NCI-H2029 treated with DMSO at 0.1 percent for 48 hours (cell line): ENCODE results near the gene ZNF407.

Experiments
- DNase-seq: peaks from one replicate; lab custom pipeline; 2025; lab: John Stamatoyannopoulos, UW

Gene ZNF407

GRCh38 chr18:74832381-74832780, 234.7 kb downstream of the ZNF407 start:
- no peak for DNase-seq

DNA sequence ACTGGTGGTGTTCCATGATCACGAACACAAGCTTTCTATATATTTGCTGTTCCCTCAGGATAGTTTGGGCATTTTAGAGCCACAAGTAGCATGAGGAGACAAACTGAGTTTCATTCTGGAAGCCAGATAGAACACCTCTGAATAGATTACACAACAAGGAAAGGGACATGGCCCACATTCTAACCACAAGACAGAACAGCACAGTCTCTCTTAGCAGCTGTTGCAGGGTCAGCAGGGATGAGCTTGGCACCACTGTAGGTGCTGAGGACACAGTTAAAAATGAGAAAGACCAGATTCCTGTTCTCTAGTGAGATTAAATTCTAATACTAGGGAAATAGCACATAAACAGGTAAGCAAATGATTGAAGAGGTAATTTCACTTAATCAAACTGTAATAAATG, 235.3 kb downstream of the ZNF407 start:
- DNase-seq, result no peak

DNA sequence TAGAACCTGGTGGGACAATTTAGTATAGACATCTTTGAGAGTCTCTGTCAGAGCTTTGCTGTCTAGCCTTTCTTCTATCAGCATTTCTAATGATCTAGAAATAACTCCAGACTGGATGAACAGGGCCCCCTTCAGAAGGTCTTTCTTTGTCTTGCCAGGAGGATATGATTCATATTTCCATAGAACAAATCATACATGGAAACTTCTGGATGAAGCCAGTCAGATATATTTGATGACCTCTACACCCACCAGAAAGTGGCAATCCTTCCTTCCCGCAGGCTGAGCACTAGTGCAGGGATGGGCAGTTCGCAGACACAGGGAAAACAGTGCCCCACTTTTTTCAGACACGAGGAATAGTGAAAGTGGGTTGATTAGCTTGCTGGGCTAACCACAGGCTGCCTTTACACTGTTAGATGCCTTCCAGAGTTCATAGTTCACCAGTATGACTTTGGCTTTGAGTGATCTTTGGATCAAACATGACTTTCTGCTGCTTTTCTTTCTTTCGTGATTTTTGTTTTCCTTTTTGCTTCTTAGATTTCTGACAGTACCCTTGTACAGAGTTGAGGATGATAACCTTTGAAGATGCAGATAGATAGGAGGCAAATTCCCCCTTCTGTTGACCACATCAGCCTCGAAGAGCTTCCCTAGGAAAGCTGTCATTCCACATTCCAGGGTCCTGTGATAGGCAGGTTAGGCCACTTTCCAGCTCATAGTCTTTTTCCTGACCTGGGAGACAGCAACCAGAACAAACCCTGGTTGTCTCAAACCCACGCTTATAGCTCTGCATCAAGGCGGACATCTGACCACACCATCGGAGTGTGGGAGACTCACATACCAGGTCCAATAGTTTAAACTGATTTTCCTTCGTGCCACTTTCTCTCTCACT, 237.0 kb downstream of the ZNF407 start:
- DNase-seq, result no peak

DNA sequence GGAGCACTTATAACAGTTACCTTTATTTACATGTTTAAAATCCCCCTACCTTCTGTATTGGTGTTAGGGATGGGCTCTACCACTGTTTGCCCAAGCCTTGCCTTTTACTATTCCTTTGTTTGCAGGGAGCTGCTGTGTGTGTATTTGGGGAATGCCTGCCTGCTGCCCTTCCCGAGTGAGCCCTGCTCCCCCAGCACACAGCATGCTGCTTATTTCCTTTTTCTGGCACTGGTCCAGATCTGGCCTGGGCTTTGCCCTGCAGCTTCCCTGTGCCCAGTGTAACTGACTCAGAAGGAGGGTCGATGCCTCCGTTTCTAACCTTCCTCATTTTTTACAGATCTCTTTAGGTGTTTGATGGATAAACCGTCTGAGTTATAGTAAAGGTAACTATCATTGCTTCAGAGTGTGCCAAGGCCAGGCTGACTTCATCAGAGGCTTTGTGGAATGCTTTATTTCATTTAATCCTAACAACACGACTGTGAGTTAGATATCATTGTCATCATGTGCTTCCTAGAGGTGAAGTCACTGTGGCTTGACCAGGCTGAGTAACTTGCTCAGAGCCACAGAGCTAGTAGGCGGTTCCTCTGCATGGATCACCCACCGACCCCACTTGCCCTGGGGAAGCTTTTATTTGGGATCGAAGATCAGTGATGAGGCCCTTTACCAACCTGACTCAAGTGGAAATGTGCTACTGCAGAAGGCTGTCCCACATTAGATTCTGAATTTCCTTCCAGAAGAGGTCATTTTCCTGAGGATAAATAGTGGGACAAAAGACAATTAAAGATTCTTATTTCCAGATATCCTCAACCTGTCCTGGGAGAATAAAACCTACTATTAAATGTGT, 238.8 kb downstream of the ZNF407 start:
- no peak for DNase-seq

DNA sequence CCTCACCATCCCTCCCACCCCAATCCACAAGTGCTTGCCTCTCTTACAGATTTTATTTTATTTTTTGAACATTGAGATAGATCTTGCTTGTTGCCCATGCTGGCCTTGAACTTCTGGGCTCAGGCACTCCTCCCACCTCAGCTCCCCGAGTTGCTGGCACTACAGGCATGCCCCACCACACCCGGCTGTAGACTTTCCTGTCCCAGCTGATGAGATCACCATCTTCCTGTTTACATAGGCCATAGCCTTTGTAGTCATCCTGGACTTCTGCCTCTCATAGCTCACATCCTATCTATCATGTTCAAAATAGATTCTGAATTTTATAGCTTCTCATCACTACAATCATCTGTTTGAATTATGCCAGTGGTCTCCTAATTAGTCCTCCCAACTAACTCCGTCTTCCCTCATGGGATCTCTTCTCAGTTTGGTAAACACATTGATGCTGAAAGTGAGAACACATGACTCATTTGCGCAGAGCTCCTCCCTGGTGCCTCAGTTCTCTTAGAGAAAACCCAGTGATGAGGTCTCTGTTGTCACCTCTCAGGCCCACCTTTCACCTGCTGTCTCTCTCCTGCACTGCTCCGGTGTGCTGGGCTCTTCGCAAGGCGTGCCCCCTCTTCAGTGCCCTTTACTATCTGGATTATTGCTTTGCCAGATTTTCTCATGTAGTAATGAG, 243.0 kb downstream of the ZNF407 start:
- DNase-seq, result no peak

GRCh38 chr18:74841248-74841647, 243.6 kb downstream of the ZNF407 start:
- DNase-seq, result no peak

- no peak for DNase-seq
These were observed 251.6 kb downstream of the ZNF407 start for GRCh38 chr18:74849301-74849700.

GRCh38 chr18:74856434-74856833, 258.8 kb downstream of the ZNF407 start:
- DNase-seq, result no peak

- no peak for DNase-seq
These were observed 259.3 kb downstream of the ZNF407 start for GRCh38 chr18:74856928-74857327.

DNA sequence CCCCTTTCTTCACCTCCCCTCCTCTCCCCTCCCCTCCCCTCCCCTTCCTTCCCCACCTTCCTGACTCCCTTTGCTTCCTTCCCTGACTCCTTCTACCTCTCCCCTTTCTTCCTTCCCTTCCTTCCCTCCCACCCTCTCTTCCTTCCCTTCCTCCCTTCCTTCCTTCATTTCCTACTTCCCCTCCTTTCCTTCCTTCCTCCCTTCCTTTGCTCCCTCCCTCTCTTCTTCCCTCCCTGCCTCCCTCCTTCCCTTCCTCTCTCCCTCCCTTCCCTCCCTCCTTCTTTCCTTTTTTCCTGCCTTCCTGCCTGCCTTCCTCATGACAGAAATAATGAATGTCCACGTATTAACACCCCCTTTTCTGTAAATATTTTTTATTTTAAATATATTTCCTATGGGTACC, 260.2 kb downstream of the ZNF407 start:
- DNase-seq, result no peak

- no peak for DNase-seq
These were observed 263.5 kb downstream of the ZNF407 start for GRCh38 chr18:74861154-74861553.

DNA sequence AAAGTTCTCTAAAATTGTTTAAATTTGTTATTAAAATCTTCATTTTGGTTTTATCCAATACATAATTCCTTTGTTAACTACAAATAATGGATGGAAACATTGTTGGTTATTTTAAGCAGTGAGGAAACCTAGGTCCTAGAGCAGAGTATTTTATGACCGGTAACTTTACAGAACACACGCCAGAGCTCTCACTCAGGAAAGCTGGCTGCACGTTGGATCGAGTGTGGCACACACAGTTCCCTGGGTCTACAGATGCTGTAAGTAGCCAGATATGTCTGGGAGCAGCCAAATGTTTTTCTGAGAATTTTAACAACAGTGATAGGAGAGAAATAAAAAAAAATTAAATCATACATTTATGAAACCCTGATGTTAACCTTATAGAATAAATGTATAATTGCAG, 264.4 kb downstream of the ZNF407 start:
- DNase-seq, result no peak

DNA sequence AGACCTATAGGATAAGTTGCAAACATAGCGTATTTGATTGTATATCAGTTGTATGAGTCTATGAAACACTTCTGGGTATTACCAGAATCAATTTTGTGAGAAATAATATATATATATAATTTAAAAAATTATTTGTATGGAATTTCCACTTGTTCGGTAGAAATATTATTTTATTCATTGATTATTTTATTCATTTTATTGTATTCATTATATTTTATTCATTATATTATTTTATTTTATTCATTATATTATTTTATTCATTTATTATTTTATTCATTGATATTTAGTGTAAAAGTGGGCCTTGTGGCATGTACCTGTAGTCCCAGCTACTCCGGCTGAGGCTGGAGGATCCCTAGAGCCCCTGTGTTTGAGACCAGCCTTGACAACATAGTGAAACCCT, 268.9 kb downstream of the ZNF407 start:
- DNase-seq, result no peak

DNA sequence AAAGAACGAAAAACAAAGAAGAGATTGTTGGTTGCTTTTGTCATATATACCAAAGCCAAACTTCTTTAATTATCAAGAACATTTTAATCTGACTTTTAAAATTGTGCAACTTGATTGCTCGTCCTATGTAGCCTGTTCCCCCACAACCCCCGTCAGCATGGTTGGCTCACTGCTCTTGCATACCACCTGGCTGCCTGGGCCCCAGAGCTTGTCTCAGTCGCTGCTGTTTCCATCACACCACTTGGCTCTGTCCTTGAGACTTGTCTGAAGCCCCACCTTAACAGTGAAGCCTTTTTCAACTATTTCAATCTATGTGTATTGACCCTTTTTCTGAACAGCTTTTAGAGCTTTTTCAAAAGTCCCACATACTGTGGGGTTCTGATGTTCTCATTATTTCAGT, 270.8 kb downstream of the ZNF407 start:
- DNase-seq, result no peak

DNA sequence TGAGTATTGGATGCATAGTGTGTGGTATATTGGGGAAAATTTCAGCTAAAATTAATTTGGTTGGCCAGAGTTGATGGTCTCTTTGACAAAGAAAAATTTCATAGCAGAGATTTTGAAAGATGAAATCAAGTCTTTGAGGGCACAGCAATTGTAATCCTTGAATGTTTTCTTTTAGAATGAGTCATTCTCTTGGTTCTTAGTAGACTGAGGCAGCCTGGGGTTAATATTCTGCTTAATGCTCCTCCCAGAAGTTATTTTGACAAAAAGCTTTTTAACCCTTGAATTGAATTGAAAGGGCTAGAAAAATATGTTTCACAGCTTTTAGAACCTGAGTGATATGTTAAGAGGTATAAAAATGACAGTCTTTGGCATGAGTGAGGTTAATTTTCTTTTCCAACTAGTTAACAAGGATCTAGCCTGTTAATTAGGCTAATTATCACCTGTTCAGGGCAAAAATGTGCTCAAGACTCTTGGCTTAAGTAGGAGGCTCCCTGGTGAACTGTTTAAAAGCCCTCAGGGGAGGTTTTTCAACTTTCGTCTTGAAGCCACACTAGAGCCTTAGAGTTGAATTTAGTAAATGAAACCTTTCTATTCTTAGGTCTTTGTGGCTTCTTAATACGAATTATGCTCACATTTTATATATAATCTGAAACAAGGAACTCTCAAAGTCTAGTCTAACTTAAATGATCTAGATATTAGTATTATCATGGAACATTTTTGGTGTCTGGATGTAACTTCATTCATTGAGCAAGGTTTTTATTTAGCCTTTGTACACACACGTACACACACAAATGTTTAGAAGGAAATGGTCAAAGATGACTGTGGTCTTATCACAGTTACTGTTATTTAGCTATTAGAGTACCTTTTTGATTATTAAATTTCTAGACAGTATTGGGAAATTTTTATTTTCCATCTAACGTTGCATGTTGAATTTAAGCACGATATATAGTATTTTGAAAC, 272.5 kb downstream of the ZNF407 start:
- no peak for DNase-seq

DNA sequence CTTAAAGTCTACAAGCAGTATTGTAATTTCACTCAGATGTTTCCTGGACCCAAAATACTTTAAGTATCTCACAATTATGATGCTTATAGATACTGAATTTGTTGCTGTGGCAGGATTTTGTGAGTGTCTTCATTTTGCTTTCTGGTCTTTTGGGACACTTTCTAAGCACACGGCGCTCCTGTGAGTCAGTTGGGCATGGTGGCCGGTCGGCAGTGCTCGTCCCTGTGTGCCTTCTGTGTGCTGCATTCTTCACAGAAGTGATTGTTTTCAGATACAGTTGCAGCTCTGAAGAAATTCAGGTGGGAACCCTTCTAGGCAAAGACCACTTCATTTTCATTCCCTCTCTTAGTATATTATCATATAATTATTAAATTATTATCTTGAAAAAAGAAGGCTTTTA, 273.3 kb downstream of the ZNF407 start:
- DNase-seq, result no peak

DNA sequence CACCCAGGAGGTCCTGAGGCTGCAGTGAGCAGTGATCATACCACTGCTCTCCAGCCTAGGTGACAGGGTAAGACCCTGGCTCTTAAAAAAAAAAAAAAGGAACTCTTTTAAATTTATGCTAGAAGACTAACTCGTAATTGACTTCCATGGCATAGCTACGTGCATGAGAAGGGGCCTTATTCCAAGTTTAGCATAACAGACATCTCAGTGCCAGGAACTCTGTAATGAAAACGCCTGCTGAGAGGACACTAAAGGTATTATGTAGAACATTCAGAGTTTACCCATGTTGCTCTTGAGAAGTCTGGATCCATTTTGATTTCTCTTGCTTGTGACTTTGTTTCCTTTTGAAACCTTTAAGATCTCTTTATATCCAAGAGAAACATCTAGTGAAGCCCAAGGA, 276.0 kb downstream of the ZNF407 start:
- no peak for DNase-seq

DNA sequence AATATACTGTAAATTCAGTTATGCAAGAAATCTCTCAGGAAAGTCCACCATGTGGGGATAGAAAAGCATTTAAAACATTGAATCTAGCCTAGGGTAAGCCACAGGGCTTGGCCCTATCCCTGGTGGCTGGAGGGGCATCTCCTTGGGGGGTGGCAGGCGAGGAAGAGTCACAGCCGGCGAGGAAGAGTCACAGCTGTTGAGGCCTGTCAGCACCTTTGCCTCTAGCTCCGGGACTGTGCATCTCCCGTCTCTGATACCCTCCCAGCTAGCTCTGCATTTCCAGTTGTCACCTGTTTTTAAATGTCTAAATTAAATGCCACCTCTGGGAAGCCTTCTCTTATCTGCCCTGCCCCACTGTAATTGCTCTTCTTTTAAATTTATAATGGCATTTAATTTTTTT, 276.7 kb downstream of the ZNF407 start:
- no peak for DNase-seq

DNA sequence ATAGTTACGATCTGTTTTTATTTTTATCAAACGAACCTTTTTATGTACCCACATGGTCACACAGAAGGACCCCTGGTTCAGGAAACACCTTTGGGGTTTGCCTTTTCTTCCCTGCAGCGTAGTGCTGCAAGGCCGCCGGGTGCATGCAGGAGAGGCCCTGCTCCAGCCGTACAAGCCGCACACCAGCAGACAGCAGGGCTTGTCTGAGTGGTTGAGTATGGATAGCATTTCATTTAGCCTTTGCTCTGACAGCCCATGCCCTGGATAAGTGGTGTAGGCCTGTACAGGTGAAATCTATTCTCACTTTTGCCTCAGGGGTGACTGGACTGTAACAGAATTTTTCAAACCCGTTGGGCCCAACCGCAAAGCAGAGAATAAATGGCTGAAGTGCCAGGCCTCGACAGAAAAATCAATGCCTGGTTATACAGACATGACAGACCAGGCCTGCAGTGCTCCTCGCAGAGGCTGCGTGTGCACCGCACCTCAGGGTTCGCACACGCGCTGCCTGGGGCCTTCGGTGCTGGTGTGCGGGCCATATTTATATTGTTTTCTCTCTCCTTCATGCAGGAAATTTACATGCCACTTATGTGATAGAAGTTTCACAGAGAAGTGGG, 279.1 kb downstream of the ZNF407 start:
- no peak for DNase-seq

GRCh38 chr18:74878267-74878666, 280.6 kb downstream of the ZNF407 start:
- DNase-seq, result no peak

GRCh38 chr18:74880706-74881278, 283.1 kb downstream of the ZNF407 start:
- no peak for DNase-seq
